ENCODE measurements around the gene SCD.

The SCD gene

DNA sequence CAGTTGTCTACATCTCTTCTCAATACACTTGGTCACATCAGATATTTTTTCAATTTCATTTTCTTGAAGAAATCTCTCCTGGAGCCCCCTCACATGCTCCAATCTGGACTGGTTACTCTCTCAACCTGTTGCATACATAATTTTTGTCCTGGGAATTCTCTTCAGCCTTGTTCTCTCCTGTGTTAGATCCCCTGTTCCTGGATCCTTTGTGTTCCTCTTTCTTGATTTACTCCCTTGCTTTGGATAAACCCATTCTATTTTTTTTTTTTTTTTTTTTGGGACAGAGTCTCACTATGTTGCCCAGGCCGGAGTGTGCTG lies 45.6 kb downstream of the SCD start:
- TF ChIP-seq, protein P1, sequence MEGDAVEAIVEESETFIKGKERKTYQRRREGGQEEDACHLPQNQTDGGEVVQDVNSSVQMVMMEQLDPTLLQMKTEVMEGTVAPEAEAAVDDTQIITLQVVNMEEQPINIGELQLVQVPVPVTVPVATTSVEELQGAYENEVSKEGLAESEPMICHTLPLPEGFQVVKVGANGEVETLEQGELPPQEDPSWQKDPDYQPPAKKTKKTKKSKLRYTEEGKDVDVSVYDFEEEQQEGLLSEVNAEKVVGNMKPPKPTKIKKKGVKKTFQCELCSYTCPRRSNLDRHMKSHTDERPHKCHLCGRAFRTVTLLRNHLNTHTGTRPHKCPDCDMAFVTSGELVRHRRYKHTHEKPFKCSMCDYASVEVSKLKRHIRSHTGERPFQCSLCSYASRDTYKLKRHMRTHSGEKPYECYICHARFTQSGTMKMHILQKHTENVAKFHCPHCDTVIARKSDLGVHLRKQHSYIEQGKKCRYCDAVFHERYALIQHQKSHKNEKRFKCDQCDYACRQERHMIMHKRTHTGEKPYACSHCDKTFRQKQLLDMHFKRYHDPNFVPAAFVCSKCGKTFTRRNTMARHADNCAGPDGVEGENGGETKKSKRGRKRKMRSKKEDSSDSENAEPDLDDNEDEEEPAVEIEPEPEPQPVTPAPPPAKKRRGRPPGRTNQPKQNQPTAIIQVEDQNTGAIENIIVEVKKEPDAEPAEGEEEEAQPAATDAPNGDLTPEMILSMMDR (conservative IDR thresholded peaks at IDR 0.05) = no peak
- H3K27ac ChIP-seq = no peak overlapping the region

DNA sequence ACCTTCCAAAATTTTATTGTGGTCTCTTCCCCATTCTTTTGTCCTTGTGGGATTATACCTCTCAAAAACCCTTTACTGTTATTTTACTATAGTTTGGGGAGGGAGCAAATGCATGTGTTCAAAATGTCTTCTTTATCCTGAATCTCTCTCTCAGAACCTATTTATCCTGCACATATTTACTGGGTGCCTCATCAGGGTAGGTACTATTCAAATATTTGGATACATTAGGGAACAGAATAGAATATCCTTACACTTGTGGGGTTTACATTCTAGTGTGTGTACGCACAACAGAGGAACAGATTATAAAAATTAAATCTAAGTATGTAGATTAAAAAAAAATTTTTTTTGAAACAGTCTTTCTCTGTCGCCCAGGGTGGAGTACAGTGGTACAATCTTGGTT lies 48.6 kb downstream of the SCD start:
- TF ChIP-seq, protein P1 (conservative IDR thresholded peaks at IDR 0.05) = no peak
- H3K27ac ChIP-seq = no peak overlapping the region

DNA sequence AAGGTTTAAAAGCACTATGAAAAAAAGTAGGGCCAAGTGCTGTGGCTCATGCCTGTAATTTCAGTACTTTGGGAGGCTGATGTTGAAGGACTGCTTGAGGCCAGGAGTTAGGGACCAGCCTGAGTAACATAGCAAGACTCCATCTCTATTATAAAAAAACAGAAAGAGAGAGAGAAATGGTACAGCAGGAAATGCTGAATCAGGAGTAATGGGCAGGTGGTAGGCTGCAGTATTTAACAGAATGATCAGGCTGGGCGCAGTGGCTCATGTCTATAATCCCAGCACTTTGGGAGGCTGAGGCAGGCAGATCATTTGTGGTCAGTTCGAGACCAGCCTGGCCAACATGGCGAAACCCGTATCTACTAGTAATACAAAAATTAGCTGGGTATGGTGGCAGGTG lies 49.6 kb downstream of the SCD start:
- H3K27ac ChIP-seq = no peak overlapping the region
- TF ChIP-seq, protein P1 (conservative IDR thresholded peaks at IDR 0.05) = no peak

DNA sequence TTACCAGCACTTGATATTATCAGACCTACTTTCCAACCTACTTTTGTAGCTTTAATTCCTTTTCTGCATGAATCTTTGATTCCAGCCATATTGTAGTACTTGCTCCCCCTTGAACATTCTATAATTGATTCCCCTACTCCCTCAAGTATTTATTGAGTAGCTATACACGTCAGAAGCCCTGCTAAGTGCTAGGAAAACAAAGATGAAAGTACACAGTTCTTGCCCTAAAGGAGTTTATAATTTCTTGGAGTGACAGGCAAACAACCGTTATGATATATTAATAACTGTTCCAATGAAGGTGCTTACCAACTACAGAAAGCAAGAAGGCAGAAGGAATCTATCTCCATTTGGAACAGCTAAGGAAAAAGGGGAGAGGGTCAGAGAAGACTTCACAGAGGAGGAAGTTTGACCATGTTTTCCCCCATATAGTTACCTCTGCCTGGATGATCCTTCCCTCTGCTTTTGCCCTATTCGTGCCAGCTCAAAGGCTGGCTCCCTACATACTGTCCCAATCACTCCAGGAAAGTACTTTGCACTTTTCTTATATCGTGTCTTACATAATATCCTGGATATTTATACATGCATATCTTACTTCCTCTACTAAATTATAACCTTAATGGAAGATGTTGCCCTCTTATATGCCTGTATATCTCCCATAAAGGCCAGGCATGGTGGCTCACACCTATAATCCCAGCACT lies 54.7 kb downstream of the SCD start:
- TF ChIP-seq, protein P1 (conservative IDR thresholded peaks at IDR 0.05) = no peak

DNA sequence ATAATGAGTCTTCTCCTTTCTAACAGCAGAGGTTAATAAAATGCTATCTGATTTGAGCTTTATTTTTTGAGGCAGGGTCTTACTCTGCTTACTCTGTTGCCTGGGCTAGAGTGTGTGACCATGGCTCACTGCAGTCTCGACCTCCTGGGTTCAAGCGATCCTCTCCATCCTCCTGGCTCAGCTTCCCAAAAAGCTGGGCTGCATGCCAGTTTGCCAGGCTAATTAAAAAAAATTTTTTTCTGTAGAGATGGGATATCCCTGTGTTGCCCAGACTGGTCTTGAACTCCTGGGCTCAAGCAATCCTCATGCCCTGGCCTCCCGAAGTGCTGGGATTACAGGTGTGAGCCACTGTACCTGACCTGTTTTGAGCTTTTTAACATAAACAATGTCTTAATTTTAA lies 56.7 kb downstream of the SCD start:
- TF ChIP-seq, protein P1 (conservative IDR thresholded peaks at IDR 0.05) = no peak
- H3K27ac ChIP-seq = no peak overlapping the region

More for the DNA sequence above, 54.7 kb downstream of the SCD start:
- no peak overlapping the region for H3K27ac ChIP-seq

DNA sequence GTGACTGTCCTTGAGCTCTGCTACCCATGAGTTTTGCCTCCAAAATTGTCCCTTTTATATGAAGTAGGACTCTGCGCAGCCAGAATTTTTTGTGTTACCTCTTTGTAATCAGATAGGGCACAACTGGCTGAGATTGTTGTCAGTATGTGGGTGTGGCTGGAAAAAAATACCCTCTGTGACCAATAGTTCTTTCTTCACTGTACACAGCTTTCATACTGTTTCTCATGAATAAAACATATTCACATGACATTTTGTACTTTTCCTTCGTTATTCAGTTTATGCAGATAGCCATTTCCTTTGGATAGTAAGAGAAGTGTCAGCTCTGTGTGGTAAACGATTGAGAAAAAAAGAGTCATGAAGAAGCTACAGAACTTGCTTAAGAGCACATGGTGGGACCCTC lies 66.1 kb downstream of the SCD start:
- no peak overlapping the region for H3K27ac ChIP-seq
- TF ChIP-seq, protein P1 (conservative IDR thresholded peaks at IDR 0.05) = no peak
